K562 treated with DMSO at 1 percent for 12 hours (cell line): ENCODE data around the gene MAF. TPM values are rescaled to one million over a fixed set of nuclear protein-coding genes. Genes with fewer than 3 reads are reported as not detected.

Experiments used
- total RNA-seq: library from RNA; unstranded; fragments of 300-600 nt; gene quantifications from 2 replicates; pipeline ENCODE4 v1.2.3, GENCODE V29; 2022; ENCODE audit not compliant: insufficient read depth

MAF gene
- not detected in 2 replicates for total RNA-seq

GRCh38 chr16:79600638-79601091 is at the start of gene MAF:
MAF (minus strand) TSS chr16:79600737; CDS start chr16:79599902, 835 bp downstream.

